KMS-11 (cell line): ENCODE results near the gene C4orf36.

Experiments
- H2AFZ ChIP-seq: fragments of 200-600 bp; sonication (generic); 2 replicates; pipeline ENCODE4 v1.6.1; 2016; ENCODE audit warnings: antibody characterized with exemption, mixed run types, low read depth
- H3K27ac ChIP-seq: fragments of 200-600 bp; sonication (generic); 2 replicates; pipeline ENCODE4 v1.6.1; 2016; ENCODE audit warnings: mild to moderate bottlenecking, mixed run types
- H3K27me3 ChIP-seq: fragments of 200-600 bp; sonication (generic); 2 replicates; pipeline ENCODE4 v1.6.1; 2017; ENCODE audit warnings: mild to moderate bottlenecking, low read depth, mixed run types, moderate library complexity; ENCODE audit not compliant: insufficient read depth
- H3K36me3 ChIP-seq: fragments of 200-600 bp; sonication (generic); 2 replicates; pipeline ENCODE4 v1.6.1; 2017; ENCODE audit warnings: mild to moderate bottlenecking, mixed run types; ENCODE audit not compliant: insufficient read depth
- H3K4me1 ChIP-seq: fragments of 200-600 bp; sonication (generic); 2 replicates; pipeline ENCODE4 v1.6.1; 2016; ENCODE audit warnings: mild to moderate bottlenecking, low read depth, mixed run types; ENCODE audit not compliant: poor library complexity, severe bottlenecking
- H3K4me2 ChIP-seq: fragments of 200-600 bp; sonication (generic); 2 replicates; pipeline ENCODE4 v1.7.0; 2016; ENCODE audit warnings: mild to moderate bottlenecking, mixed run types
- H3K4me3 ChIP-seq: fragments of 200-600 bp; sonication (generic); IDR thresholded peaks from 2 replicates; pipeline ENCODE4 v1.6.1; 2017; ENCODE audit warnings: low read depth, low read length, mixed read lengths; ENCODE audit not compliant: insufficient read depth
- H3K79me2 ChIP-seq: fragments of 200-600 bp; sonication (generic); 2 replicates; pipeline ENCODE4 v1.6.1; 2016; ENCODE audit warnings: low read depth, mixed run types; ENCODE audit not compliant: insufficient read depth
- H3K9ac ChIP-seq: fragments of 200-600 bp; sonication (generic); 2 replicates; pipeline ENCODE4 v1.6.1; 2016; ENCODE audit warnings: mild to moderate bottlenecking, mixed run types
- H4K20me1 ChIP-seq: fragments of 200-600 bp; sonication (generic); 2 replicates; pipeline ENCODE4 v1.6.1; 2016; ENCODE audit warnings: mild to moderate bottlenecking, mixed run types; ENCODE audit not compliant: insufficient read depth
- CTCF ChIP-seq: fragments of 200-600 bp; sonication (generic); conservative IDR thresholded peaks from 2 replicates; pipeline ENCODE4 v1.6.1; 2017; ENCODE audit warnings: low read depth, mild to moderate bottlenecking, antibody characterized with exemption, low read length, moderate library complexity, mixed read lengths

Gene C4orf36

GRCh38 chr4:86928400-86929255 is 36.4 kb upstream of the C4orf36 start:
- Histone ChIP-seq H3K4me1 (peaks cover 39% of the 10 kb centered on the region), H3K27ac (no peak overlapping the region), H3K36me3 (no peaks in the 10 kb centered on the region), H3K9ac (no peak overlapping the region), H3K27me3 (no peaks in the 10 kb centered on the region), H4K20me1 (no peaks in the 10 kb centered on the region), H3K4me3 (no peak overlapping the region), H3K79me2 (peaks cover 7% of the 10 kb centered on the region), H2AFZ (no peak overlapping the region), H3K4me2 (no peak overlapping the region; the same call in 1 of the 2 replicates)
- TF ChIP-seq CTCF: no peak

GRCh38 chr4:86927843-86928395 is 35.7 kb upstream of the C4orf36 start:
- no peaks in the 10 kb centered on the region; the same call in 1 of the 2 replicates for H3K79me2 ChIP-seq
- H3K36me3 ChIP-seq: no peaks in the 10 kb centered on the region
- no peak for TF ChIP-seq CTCF
- no peak overlapping the region for H3K27ac ChIP-seq
- H2AFZ ChIP-seq: no peak overlapping the region
- H3K4me1 ChIP-seq: peaks cover 32% of the 10 kb centered on the region
- no peak overlapping the region for H3K4me3 ChIP-seq
- H3K9ac ChIP-seq: no peak overlapping the region
- H3K4me2 ChIP-seq: no peak overlapping the region; the same call in 1 of the 2 replicates
- H4K20me1 ChIP-seq: no peaks in the 10 kb centered on the region
- no peaks in the 10 kb centered on the region for H3K27me3 ChIP-seq

GRCh38 chr4:86926435-86927086 is 34.3 kb upstream of the C4orf36 start:
- no peak overlapping the region for H2AFZ ChIP-seq

GRCh38 chr4:86924811-86925210 is 32.6 kb upstream of the C4orf36 start:
- Histone ChIP-seq H3K36me3 (no peaks in the 10 kb centered on the region), H3K9ac (no peak overlapping the region), H3K4me1 (peaks cover 29% of the 10 kb centered on the region), H3K79me2 (no peaks in the 10 kb centered on the region), H3K27me3 (no peaks in the 10 kb centered on the region), H3K4me2 (no peak overlapping the region), H2AFZ (no peak overlapping the region), H4K20me1 (no peaks in the 10 kb centered on the region), H3K27ac (no peak overlapping the region), H3K4me3 (no peak overlapping the region)
- TF ChIP-seq CTCF: no peak

More at GRCh38 chr4:86926435-86927086, 34.3 kb upstream of the C4orf36 start:
- no peak for TF ChIP-seq CTCF
- Histone ChIP-seq H3K4me2 (no peak overlapping the region), H3K4me1 (peaks cover 37% of the 10 kb centered on the region), H3K27ac (no peak overlapping the region), H3K36me3 (no peaks in the 10 kb centered on the region), H3K27me3 (no peaks in the 10 kb centered on the region), H3K4me3 (no peak overlapping the region), H3K9ac (no peak overlapping the region), H4K20me1 (no peaks in the 10 kb centered on the region), H3K79me2 (no peaks in the 10 kb centered on the region)
